A673 (cell line): ENCODE data around the gene NBAS. TPM values are rescaled to one million over a fixed set of nuclear protein-coding genes. Genes with fewer than 3 reads are reported as not detected.

Source experiments
- BruUV-seq: library from RNA; stranded (reverse); fragments of 400-500 nt; replicated peaks from 2 replicates; lab custom pipeline; 2021; lab: Mats Ljungman, UMichigan
- CTCF ChIA-PET: fragments of 300-600 bp; sonication (Branson Sonifier 250); formaldehyde crosslinking; loops from one replicate; lab custom pipeline; 2022; ENCODE audit warnings: antibody characterized with exemption; lab: Charles Lee
- POLR2A ChIA-PET: fragments of 300-600 bp; sonication (Branson Sonifier 250); formaldehyde crosslinking; loops from one replicate; lab custom pipeline; 2022; ENCODE audit warnings: antibody characterized with exemption; ENCODE audit not compliant: low non-redundant PET; lab: Charles Lee
- DNase-seq: peaks from one replicate; pipeline ENCODE4 v3.0.0-alpha.2; 2015; ENCODE audit warnings: low spot score
- H3K27ac ChIP-seq: fragments of 200-600 bp; sonication (generic); 2 replicates; pipeline ENCODE4 v1.5.1; 2016; ENCODE audit warnings: mixed run types, low read depth, mild to moderate bottlenecking, mixed read lengths, antibody characterized with exemption, low read length; ENCODE audit not compliant: poor library complexity, severe bottlenecking
- H3K27me3 ChIP-seq: fragments of 200-600 bp; sonication (generic); replicated peaks from 2 replicates; pipeline ENCODE4 v1.6.1; 2017; ENCODE audit warnings: mixed run types, low read depth, mild to moderate bottlenecking, mixed read lengths, antibody characterized with exemption, low read length; ENCODE audit not compliant: insufficient read depth, poor library complexity
- H3K36me3 ChIP-seq: fragments of 200-600 bp; sonication (generic); 2 replicates; pipeline ENCODE4 v1.6.1; 2016; ENCODE audit warnings: mixed run types, mild to moderate bottlenecking, mixed read lengths, antibody characterized with exemption, low read length; ENCODE audit not compliant: insufficient read depth, poor library complexity, severe bottlenecking
- H3K4me1 ChIP-seq: fragments of 200-600 bp; sonication (generic); 2 replicates; pipeline ENCODE4 v1.6.1; 2017; ENCODE audit warnings: mixed run types, mild to moderate bottlenecking, mixed read lengths, antibody characterized with exemption, low read length; ENCODE audit not compliant: insufficient read depth, poor library complexity, severe bottlenecking
- H3K4me3 ChIP-seq: fragments of 200-600 bp; sonication (generic); 2 replicates; pipeline ENCODE4 v1.5.1; 2016; ENCODE audit warnings: low read depth, mixed run types, mild to moderate bottlenecking, mixed read lengths, low read length; ENCODE audit not compliant: poor library complexity, severe bottlenecking
- H3K9me3 ChIP-seq: fragments of 200-600 bp; sonication (generic); 2 replicates; pipeline ENCODE4 v1.6.1; 2016; ENCODE audit warnings: mixed run types, low read depth, mild to moderate bottlenecking, mixed read lengths, antibody characterized with exemption, low read length; ENCODE audit not compliant: poor library complexity, severe bottlenecking
- CTCF ChIP-seq: fragments of 300-800, 200-600 bp; sonication (generic); conservative IDR thresholded peaks from 2 replicates; pipeline ENCODE4 v1.5.1; 2017; ENCODE audit warnings: low read depth, mild to moderate bottlenecking, antibody characterized with exemption, low read length, moderate library complexity, mixed read lengths
- EZH2 ChIP-seq: fragments of 200-600 bp; sonication (generic); IDR thresholded peaks from 2 replicates; pipeline ENCODE4 v1.6.1; 2017; ENCODE audit warnings: borderline replicate concordance, low read depth, mild to moderate bottlenecking, mixed read lengths, antibody characterized with exemption, low read length; ENCODE audit not compliant: poor library complexity, severe bottlenecking
- intact Hi-C: fragments of 100-400 bp; cut with micrococcal nuclease; formaldehyde crosslinking; loops from one replicate; pipeline ENCODE4 v1.10.0; 2022; ENCODE audit not compliant: unreplicated experiment
- total RNA-seq: library from RNA; stranded (reverse); gene quantifications from 2 replicates; pipeline ENCODE4 v1.2.3, GENCODE V29; 2021

Gene NBAS
- total RNA-seq, 1 experiment from 2014 or later, result 38.7 TPM

- TF ChIP-seq CTCF, result no peak
- Histone ChIP-seq H3K4me3 (no peak overlapping the region), H3K9me3 (no peaks in the 10 kb centered on the region), H3K36me3 (peaks cover 5% of the 10 kb centered on the region), H3K4me1 (no peaks in the 10 kb centered on the region), H3K27ac (no peak overlapping the region), H3K27me3 (no peaks in the 10 kb centered on the region)
- POLR2A ChIA-PET, result no interaction called here
- DNase-seq, result no peak
- CTCF ChIA-PET, result interaction anchor here (1.4 kb wide), 1 partner anchor 79 kb away, joined by 4 read pairs; no protein-coding TSS in a partner anchor
- no TSS peak for BruUV-seq
- intact Hi-C loops, result no loop called here
Observed at GRCh38 chr2:15498554-15498953, 62.6 kb downstream of the NBAS start.

- Histone ChIP-seq H3K27ac (no peak overlapping the region), H3K4me1 (no peaks in the 10 kb centered on the region), H3K36me3 (no peaks in the 10 kb centered on the region), H3K9me3 (no peaks in the 10 kb centered on the region), H3K27me3 (no peaks in the 10 kb centered on the region), H3K4me3 (no peak overlapping the region)
- intact Hi-C loops, result no loop called here
- DNase-seq, result no peak
- ChIA-PET POLR2A (no interaction called here), CTCF (no interaction called here)
- BruUV-seq, result no TSS peak
- no peak for TF ChIP-seq EZH2
- TF ChIP-seq CTCF, result no peak
Observed at GRCh38 chr2:15494877-15495276, 66.3 kb downstream of the NBAS start.

- POLR2A ChIA-PET, result no interaction called here
- no TSS peak for BruUV-seq
- H3K4me3 ChIP-seq, result no peak overlapping the region
- H3K27ac ChIP-seq, result no peak overlapping the region
- H3K4me1 ChIP-seq, result no peaks in the 10 kb centered on the region
- no peak for TF ChIP-seq EZH2
- TF ChIP-seq CTCF, result no peak
- no peaks in the 10 kb centered on the region for H3K36me3 ChIP-seq
- CTCF ChIA-PET, result no interaction called here
- H3K9me3 ChIP-seq, result no peaks in the 10 kb centered on the region
- H3K27me3 ChIP-seq, result no peaks in the 10 kb centered on the region
- intact Hi-C loops, result no loop called here
- DNase-seq, result no peak
Observed at GRCh38 chr2:15492773-15493325, 68.3 kb downstream of the NBAS start.
